CD4-positive, alpha-beta T cell (primary cell): ENCODE data around the gene PFKM. TPM values are rescaled to one million over a fixed set of nuclear protein-coding genes. Genes with fewer than 3 reads are reported as not detected.

ENCODE experiments used
- ATAC-seq: fragments of 200-7000 bp; cut with Tn5 transposase; one replicate; pipeline ENCODE4 v1.10.0; 2022; ENCODE audit warnings: mild to moderate bottlenecking; ENCODE audit not compliant: poor library complexity
- CTCF ChIA-PET: fragments of 350-600 bp; sonication (Branson Sonifier 250); formaldehyde crosslinking; loops from one replicate; lab custom pipeline; 2021; ENCODE audit warnings: antibody characterized with exemption, inconsistent platforms; lab: Charles Lee
- POLR2A ChIA-PET: fragments of 350-600 bp; sonication (Branson Sonifier 250); formaldehyde crosslinking; loops from one replicate; lab custom pipeline; 2021; ENCODE audit warnings: antibody characterized with exemption, inconsistent platforms; lab: Charles Lee
- DNase-seq, 14 experiments: peaks; one replicate each; pipeline ENCODE4 v3.0.0-alpha.2; 2013 to 2020; ENCODE audit warnings: mixed read lengths in 2 of 14
- H3K27ac ChIP-seq, 2 donors: one replicate each; pipeline versions ENCODE4 v1.5.1 to v1.7.0; 2013; ENCODE audit warnings: low read length in 2 of 2, low read depth in 1 of 2, mild to moderate bottlenecking in 1 of 2
- H3K27me3 ChIP-seq, 2 experiments: 1 replicate in 1 of 2; 2 replicates in 1 of 2; pipeline versions ENCODE4 v1.6.1 to v1.7.0; 2013; ENCODE audit warnings: low read length in 2 of 2, control low read depth in 1 of 2, mild to moderate bottlenecking in 1 of 2, moderate library complexity in 1 of 2; ENCODE audit not compliant: insufficient read depth in 2 of 2, control insufficient read depth in 1 of 2
- H3K36me3 ChIP-seq: one replicate; pipeline ENCODE4 v1.6.1; 2013; ENCODE audit warnings: low read length, control low read depth; ENCODE audit not compliant: insufficient read depth
- H3K4me1 ChIP-seq: one replicate; pipeline ENCODE4 v1.6.1; 2013; ENCODE audit warnings: low read length, control low read depth; ENCODE audit not compliant: insufficient read depth
- H3K4me3 ChIP-seq: one replicate; pipeline ENCODE4 v1.5.1; 2013; ENCODE audit warnings: mild to moderate bottlenecking, low read length, moderate library complexity
- H3K9me3 ChIP-seq, 2 experiments: 1 replicate in 1 of 2; 2 replicates in 1 of 2; pipeline versions ENCODE4 v1.6.1 to v1.7.0; 2013; ENCODE audit warnings: low read length in 2 of 2, mild to moderate bottlenecking in 2 of 2, control low read depth in 1 of 2, moderate library complexity in 1 of 2; ENCODE audit not compliant: control insufficient read depth in 1 of 2, insufficient read depth in 1 of 2
- H3K27ac Mint-ChIP-seq: one replicate; pipeline ENCODE4 v1.8.0; 2020; ENCODE audit warnings: mixed read lengths
- H3K27me3 Mint-ChIP-seq: one replicate; pipeline ENCODE4 v1.8.0; 2021; ENCODE audit warnings: mixed read lengths
- H3K36me3 Mint-ChIP-seq: one replicate; pipeline ENCODE4 v1.8.0; 2021; ENCODE audit warnings: low read depth, mixed read lengths
- H3K4me1 Mint-ChIP-seq: one replicate; pipeline ENCODE4 v1.8.0; 2021; ENCODE audit warnings: low read depth, mixed read lengths
- H3K4me3 Mint-ChIP-seq: one replicate; pipeline ENCODE4 v1.8.0; 2020; ENCODE audit warnings: mild to moderate bottlenecking, mixed read lengths
- H3K9me3 Mint-ChIP-seq: one replicate; pipeline ENCODE4 v1.8.0; 2020; ENCODE audit warnings: mixed read lengths
- intact Hi-C, 2 experiments: fragments of 100-400 bp; cut with DNase I in 1 of 2; cut with micrococcal nuclease in 1 of 2; formaldehyde crosslinking; loops; one replicate each; pipeline versions ENCODE4 v1.15.1 to v1.9.0; 2023 to 2025; cut with DNase I, micrococcal nuclease
- total RNA-seq, 174 experiments: library from RNA in 2 of 174; stranded (reverse) in 2 of 174; gene quantifications; one replicate each; pipeline ENCODE4 v1.2.3 and lab custom pipeline; 2021 to 2026
- TF ChIP-seq, protein P1 (sequence below): fragments of 200-600 bp; IDR thresholded peaks from one replicate; pipeline ENCODE4 v1.8.0; 2022; ENCODE audit warnings: antibody characterized with exemption, mild to moderate bottlenecking

PFKM gene
- total RNA-seq, 2 experiments from 2014 or later: 9.3 to 9.4 TPM

- Histone ChIP-seq H3K4me1 (peaks cover 25% of the 10 kb centered on the region), H3K9me3 (no peaks in the 10 kb centered on the region), H3K27me3 (no peaks in the 10 kb centered on the region), H3K36me3 (peaks cover 19% of the 10 kb centered on the region), H3K27ac (peak overlapping the region; percentile 78 to 89), H3K4me3 (peak overlapping the region; percentile 97)
- TF ChIP-seq, protein P1, sequence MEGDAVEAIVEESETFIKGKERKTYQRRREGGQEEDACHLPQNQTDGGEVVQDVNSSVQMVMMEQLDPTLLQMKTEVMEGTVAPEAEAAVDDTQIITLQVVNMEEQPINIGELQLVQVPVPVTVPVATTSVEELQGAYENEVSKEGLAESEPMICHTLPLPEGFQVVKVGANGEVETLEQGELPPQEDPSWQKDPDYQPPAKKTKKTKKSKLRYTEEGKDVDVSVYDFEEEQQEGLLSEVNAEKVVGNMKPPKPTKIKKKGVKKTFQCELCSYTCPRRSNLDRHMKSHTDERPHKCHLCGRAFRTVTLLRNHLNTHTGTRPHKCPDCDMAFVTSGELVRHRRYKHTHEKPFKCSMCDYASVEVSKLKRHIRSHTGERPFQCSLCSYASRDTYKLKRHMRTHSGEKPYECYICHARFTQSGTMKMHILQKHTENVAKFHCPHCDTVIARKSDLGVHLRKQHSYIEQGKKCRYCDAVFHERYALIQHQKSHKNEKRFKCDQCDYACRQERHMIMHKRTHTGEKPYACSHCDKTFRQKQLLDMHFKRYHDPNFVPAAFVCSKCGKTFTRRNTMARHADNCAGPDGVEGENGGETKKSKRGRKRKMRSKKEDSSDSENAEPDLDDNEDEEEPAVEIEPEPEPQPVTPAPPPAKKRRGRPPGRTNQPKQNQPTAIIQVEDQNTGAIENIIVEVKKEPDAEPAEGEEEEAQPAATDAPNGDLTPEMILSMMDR: no peak
- Mint-ChIP-seq H3K9me3 (no peaks in the 10 kb centered on the region), H3K27ac (peak overlapping the region; percentile 99), H3K27me3 (no peaks in the 10 kb centered on the region), H3K36me3 (peaks cover 31% of the 10 kb centered on the region), H3K4me3 (peak overlapping the region; percentile 97), H3K4me1 (peaks cover 63% of the 10 kb centered on the region)
- ATAC-seq (no peak), DNase-seq (peak in 1 of 14 experiments; percentile 5)
- ChIA-PET CTCF (interaction anchor here (0.6 to 2.9 kb wide), 7 partner anchors 26 to 1033 kb away, joined by 3 to 14 read pairs (median 5); partner anchors contain the start of genes CCDC184 and SENP1), POLR2A (interaction anchor here (0.6 to 3.1 kb wide), 5 partner anchors 38 to 195 kb away, joined by 3 to 67 read pairs (median 4); partner anchors contain the start of genes PFKM and SENP1)
- intact Hi-C loops: loop anchor here (1.0 to 5.0 kb wide), 6 partner anchors 9 to 526 kb away; partner anchors contain the start of genes SENP1 (in 2 of the 2) and KANSL2 (in 1 of the 2)
Observed at GRCh38 chr12:48156652-48157017, 37.5 kb downstream of the PFKM start.

- ATAC-seq: peak; percentile 87
- TF ChIP-seq, protein P1: peak; percentile 48
- H3K27ac Mint-ChIP-seq: peak within 1 kb of the TSS; percentile 99
- H3K4me3 ChIP-seq: peak within 1 kb of the TSS; percentile 97
- H3K36me3 ChIP-seq: peaks cover 16% of the 10 kb centered on the region
- DNase-seq: peak; percentile 98 to 100 (median 99)
- H3K4me1 ChIP-seq: peaks cover 25% of the 10 kb centered on the region
- H3K27me3 ChIP-seq: no peaks in the 10 kb centered on the region
- intact Hi-C loops: loop anchor here (1.0 to 5.0 kb wide), 6 partner anchors 8 to 525 kb away; partner anchors contain the start of genes SENP1 (in 2 of the 2) and KANSL2 (in 1 of the 2)
- H3K9me3 ChIP-seq: no peaks in the 10 kb centered on the region
- H3K9me3 Mint-ChIP-seq: no peaks in the 10 kb centered on the region
- CTCF ChIA-PET: interaction anchor here (0.6 to 2.9 kb wide), 16 partner anchors 9 to 1032 kb away, joined by 3 to 14 read pairs (median 5); partner anchors contain the start of genes CCDC184, SENP1 and TMEM106C
- peak within 1 kb of the TSS; percentile 78 to 89 for H3K27ac ChIP-seq
- no peaks in the 10 kb centered on the region for H3K27me3 Mint-ChIP-seq
- peaks cover 63% of the 10 kb centered on the region for H3K4me1 Mint-ChIP-seq
- peak within 1 kb of the TSS; percentile 97 for H3K4me3 Mint-ChIP-seq
- peaks cover 25% of the 10 kb centered on the region for H3K36me3 Mint-ChIP-seq
- POLR2A ChIA-PET: interaction anchor here (0.6 to 3.1 kb wide), 16 partner anchors 21 to 413 kb away, joined by 3 to 67 read pairs (median 4); partner anchors contain the start of genes CCDC184, PFKM, SENP1 and TMEM106C
Observed at GRCh38 chr12:48157018-48157888, 38.1 kb downstream of the PFKM start, which contains the start of gene ASB8. TSS of gene ASB8 (minus strand) at chr12:48157515. CDS start at chr12:48153496, 4,019 bp downstream.

- peaks cover 61% of the 10 kb centered on the region for H3K4me1 Mint-ChIP-seq
- intact Hi-C loops: loop anchor here (1.0 to 5.0 kb wide), 6 partner anchors 7 to 524 kb away; partner anchors contain the start of genes SENP1 (in 2 of the 2) and KANSL2 (in 1 of the 2)
- H3K4me1 ChIP-seq: peaks cover 25% of the 10 kb centered on the region
- DNase-seq (peak in 2 of 14 experiments; percentile 4 to 30), ATAC-seq (no peak)
- peaks cover 9% of the 10 kb centered on the region for H3K36me3 ChIP-seq
- POLR2A ChIA-PET: interaction anchor here (0.6 to 3.1 kb wide), 14 partner anchors 14 to 414 kb away, joined by 3 to 67 read pairs (median 4); partner anchors contain the start of genes CCDC184, PFKM, SENP1 and TMEM106C
- no peaks in the 10 kb centered on the region for H3K27me3 ChIP-seq
- peak overlapping the region; percentile 78 to 89 for H3K27ac ChIP-seq
- TF ChIP-seq, protein P1: no peak
- peaks cover 18% of the 10 kb centered on the region for H3K36me3 Mint-ChIP-seq
- peak overlapping the region; percentile 99 for H3K27ac Mint-ChIP-seq
- no peaks in the 10 kb centered on the region for H3K9me3 Mint-ChIP-seq
- H3K4me3 ChIP-seq: peak overlapping the region; percentile 97
- no peaks in the 10 kb centered on the region for H3K9me3 ChIP-seq
- H3K4me3 Mint-ChIP-seq: peak overlapping the region; percentile 97
- CTCF ChIA-PET: interaction anchor here (0.6 to 2.9 kb wide), 14 partner anchors 10 to 603 kb away, joined by 3 to 14 read pairs (median 6); partner anchors contain the start of genes CCDC184, SENP1 and TMEM106C
- no peaks in the 10 kb centered on the region for H3K27me3 Mint-ChIP-seq
Observed at GRCh38 chr12:48157889-48158370, 38.8 kb downstream of the PFKM start.
